OCI-LY3 (cell line): ENCODE measurements around the gene PKHD1.

Experiments used
- H2AFZ ChIP-seq: fragments of 200-600, 300-600 bp; shearing (Covaris generic); 2 replicates; pipeline ENCODE4 v1.6.0; 2014; ENCODE audit warnings: antibody characterized with exemption, low read depth, low read length
- H3K27ac ChIP-seq: fragments of 200-600, 300-600 bp; sonication (generic); 2 replicates; pipeline ENCODE4 v1.5.1; 2014; ENCODE audit warnings: mild to moderate bottlenecking, low read length, moderate library complexity, mixed read lengths
- H3K27me3 ChIP-seq: fragments of 200-600, 300-600 bp; sonication (generic); 2 replicates; pipeline ENCODE4 v1.6.1; 2014; ENCODE audit warnings: low read depth, low read length, mixed read lengths
- H3K36me3 ChIP-seq: fragments of 200-600, 300-600 bp; sonication (generic); replicated peaks from 2 replicates; pipeline ENCODE3; 2014; ENCODE audit warnings: low read depth, low read length, mixed read lengths
- H3K4me1 ChIP-seq: fragments of 300-600, 200-600 bp; sonication (generic); 2 replicates; pipeline ENCODE4 v1.6.1; 2014; ENCODE audit warnings: low read length, mixed read lengths
- H3K4me2 ChIP-seq: fragments of 200-600, 300-600 bp; sonication (generic); 2 replicates; pipeline ENCODE4 v1.6.1; 2014; ENCODE audit warnings: low read length, mixed read lengths
- H3K4me3 ChIP-seq: fragments of 300-600, 200-600 bp; sonication (generic); 2 replicates; pipeline ENCODE4 v1.5.1; 2014; ENCODE audit warnings: antibody characterized with exemption, mild to moderate bottlenecking, low read length, moderate library complexity
- H3K79me2 ChIP-seq: fragments of 300-600, 200-600 bp; shearing (Covaris generic); 2 replicates; pipeline ENCODE4 v1.6.1; 2014; ENCODE audit warnings: mild to moderate bottlenecking, low read length, mixed read lengths
- H3K9ac ChIP-seq: fragments of 300-600, 200-600 bp; shearing (Covaris generic); 2 replicates; pipeline ENCODE4 v1.6.0; 2014; ENCODE audit warnings: mild to moderate bottlenecking, low read length, moderate library complexity
- H3K9me3 ChIP-seq: fragments of 200-600, 300-600 bp; shearing (Covaris generic); 2 replicates; pipeline ENCODE4 v1.6.1; 2014; ENCODE audit warnings: low read length, mixed read lengths; ENCODE audit not compliant: insufficient read depth
- H4K20me1 ChIP-seq: fragments of 200-600, 300-600 bp; sonication (generic); 2 replicates; pipeline ENCODE4 v1.6.1; 2016; ENCODE audit warnings: low read length, mixed read lengths; ENCODE audit not compliant: insufficient read depth
- EZH2phosphoT487 ChIP-seq: fragments of 200-600 bp; shearing (Covaris generic); IDR thresholded peaks from 2 replicates; pipeline ENCODE4 v1.6.1; 2018; ENCODE audit warnings: antibody characterized with exemption, mixed run types, low read depth
- TF ChIP-seq, protein P1 (sequence below): fragments of 200-600, 300-600 bp; sonication (generic); IDR thresholded peaks from 2 replicates; pipeline ENCODE4 v1.5.1; 2014; ENCODE audit warnings: antibody characterized with exemption, low read length, low read depth

The PKHD1 gene

DNA sequence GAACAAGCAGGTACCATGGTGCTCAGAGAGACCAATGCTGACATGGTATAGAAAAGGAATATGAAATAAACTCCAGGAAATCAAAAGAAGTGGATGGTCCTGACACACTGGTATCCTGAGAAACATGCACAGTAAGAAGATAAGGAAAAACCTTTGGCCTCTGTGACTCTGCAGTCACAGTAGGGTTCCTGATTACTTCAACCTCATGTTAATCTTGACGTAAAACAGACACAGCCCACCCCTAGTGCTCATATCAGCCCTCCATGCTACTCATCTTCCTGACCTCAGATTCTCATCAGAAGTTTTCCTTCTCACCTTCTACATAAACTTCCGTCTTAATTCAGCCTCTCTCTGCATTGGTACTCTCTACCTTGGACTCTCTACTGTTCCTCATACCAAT, 240.9 kb downstream of the PKHD1 start:
- Histone ChIP-seq H3K9ac (no peak overlapping the region), H3K4me2 (no peak overlapping the region), H3K27ac (no peak overlapping the region), H3K4me1 (no peaks in the 10 kb centered on the region), H3K79me2 (no peaks in the 10 kb centered on the region), H3K9me3 (no peaks in the 10 kb centered on the region), H3K4me3 (no peak overlapping the region), H3K36me3 (no peaks in the 10 kb centered on the region), H3K27me3 (peaks cover 11% of the 10 kb centered on the region; the same call in 1 of the 2 replicates), H2AFZ (no peak overlapping the region), H4K20me1 (no peaks in the 10 kb centered on the region)
- TF ChIP-seq EZH2phosphoT487, result no peak
- TF ChIP-seq, protein P1, sequence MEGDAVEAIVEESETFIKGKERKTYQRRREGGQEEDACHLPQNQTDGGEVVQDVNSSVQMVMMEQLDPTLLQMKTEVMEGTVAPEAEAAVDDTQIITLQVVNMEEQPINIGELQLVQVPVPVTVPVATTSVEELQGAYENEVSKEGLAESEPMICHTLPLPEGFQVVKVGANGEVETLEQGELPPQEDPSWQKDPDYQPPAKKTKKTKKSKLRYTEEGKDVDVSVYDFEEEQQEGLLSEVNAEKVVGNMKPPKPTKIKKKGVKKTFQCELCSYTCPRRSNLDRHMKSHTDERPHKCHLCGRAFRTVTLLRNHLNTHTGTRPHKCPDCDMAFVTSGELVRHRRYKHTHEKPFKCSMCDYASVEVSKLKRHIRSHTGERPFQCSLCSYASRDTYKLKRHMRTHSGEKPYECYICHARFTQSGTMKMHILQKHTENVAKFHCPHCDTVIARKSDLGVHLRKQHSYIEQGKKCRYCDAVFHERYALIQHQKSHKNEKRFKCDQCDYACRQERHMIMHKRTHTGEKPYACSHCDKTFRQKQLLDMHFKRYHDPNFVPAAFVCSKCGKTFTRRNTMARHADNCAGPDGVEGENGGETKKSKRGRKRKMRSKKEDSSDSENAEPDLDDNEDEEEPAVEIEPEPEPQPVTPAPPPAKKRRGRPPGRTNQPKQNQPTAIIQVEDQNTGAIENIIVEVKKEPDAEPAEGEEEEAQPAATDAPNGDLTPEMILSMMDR, result no peak

DNA sequence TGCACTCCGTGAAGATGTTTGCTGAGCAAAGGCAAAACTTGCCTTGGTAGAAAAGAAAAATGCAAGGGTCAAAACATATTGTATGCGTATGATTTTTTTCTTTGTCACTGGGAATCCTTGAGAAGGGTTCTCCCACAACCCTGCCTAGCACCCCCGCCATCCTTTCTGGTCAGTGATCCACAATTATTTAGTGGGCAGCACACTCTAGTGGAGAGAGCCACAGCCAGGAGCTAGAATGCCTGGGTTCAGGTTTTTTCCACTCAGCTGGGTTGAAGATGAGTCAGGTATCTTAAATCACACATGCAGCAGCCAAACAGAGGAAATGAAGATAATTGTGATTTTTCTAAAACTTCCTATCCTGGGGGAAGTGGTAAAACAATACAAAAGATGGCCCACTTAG, 243.1 kb downstream of the PKHD1 start:
- Histone ChIP-seq H3K4me3 (no peak overlapping the region), H3K27ac (no peak overlapping the region), H3K9me3 (no peaks in the 10 kb centered on the region), H3K36me3 (no peaks in the 10 kb centered on the region), H2AFZ (no peak overlapping the region), H4K20me1 (no peaks in the 10 kb centered on the region), H3K4me1 (no peaks in the 10 kb centered on the region), H3K27me3 (peaks cover 17% of the 10 kb centered on the region; the same call in 1 of the 2 replicates), H3K79me2 (no peaks in the 10 kb centered on the region), H3K4me2 (no peak overlapping the region), H3K9ac (no peak overlapping the region)
- no peak for TF ChIP-seq EZH2phosphoT487
- TF ChIP-seq, protein P1, result peak; percentile 67

DNA sequence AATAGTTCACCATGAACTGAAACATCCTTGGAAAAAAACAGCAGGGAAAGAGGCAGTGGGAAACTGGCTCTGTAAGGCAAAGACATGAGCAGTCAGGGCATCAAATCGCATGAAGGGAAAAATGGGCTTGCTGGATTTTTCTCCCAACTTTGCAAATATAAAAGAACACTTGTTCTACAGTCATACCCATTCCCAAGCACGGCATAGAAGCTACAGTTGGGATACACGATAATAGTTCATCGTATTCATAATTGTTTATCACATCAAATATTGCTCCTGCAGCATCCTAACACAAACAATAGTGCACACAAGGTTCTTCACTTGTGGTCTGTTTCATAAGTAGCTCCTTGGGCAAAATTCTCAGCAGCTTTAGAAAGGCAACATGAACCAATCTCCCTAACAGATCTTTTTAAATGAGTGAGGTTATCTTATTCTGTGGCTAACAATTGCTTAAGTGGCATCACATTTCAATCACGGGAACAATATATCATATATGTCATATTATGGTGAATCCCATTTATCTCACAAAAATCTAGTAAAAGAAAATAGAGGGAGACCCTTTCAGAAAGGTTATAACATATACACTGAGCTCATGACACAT, 243.9 kb downstream of the PKHD1 start:
- Histone ChIP-seq H3K4me1 (no peaks in the 10 kb centered on the region), H4K20me1 (no peaks in the 10 kb centered on the region), H3K36me3 (no peaks in the 10 kb centered on the region), H2AFZ (no peak overlapping the region), H3K4me3 (no peak overlapping the region), H3K4me2 (no peak overlapping the region), H3K9me3 (no peaks in the 10 kb centered on the region), H3K9ac (no peak overlapping the region), H3K27ac (no peak overlapping the region), H3K79me2 (no peaks in the 10 kb centered on the region), H3K27me3 (peaks cover 17% of the 10 kb centered on the region; the same call in 1 of the 2 replicates)
- TF ChIP-seq, protein P1, result no peak
- no peak for TF ChIP-seq EZH2phosphoT487

DNA sequence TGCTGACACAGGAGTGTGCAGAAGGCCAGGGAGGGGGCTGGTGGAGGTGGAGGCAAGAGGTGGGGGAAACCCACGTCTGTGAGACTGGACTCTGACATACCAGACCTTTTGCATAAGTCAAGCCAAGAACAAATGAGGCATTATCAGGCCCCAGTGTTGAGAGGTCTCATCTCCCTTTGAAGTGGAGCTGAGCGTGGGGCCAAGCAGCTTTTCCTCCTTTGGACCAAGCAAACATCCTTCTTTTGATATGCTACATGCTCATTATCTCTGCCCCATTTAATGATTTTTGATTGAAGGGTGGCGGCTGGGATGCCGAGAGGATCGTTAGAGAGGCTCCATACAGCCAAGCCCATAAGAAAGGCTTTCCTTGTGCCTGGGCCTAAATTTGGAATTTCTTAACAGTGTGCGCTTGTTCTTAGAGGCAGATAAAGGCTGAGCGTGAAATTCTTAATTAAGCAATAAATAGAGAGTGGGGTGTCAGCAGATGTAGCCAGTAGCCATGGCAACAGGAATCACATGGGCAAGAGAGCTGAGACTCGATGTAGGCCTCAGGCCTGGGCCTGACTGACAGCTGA, 244.5 kb downstream of the PKHD1 start:
- TF ChIP-seq, protein P1, result no peak
- TF ChIP-seq EZH2phosphoT487, result no peak
- Histone ChIP-seq H3K4me2 (no peak overlapping the region), H3K4me3 (no peak overlapping the region), H3K9ac (no peak overlapping the region), H3K27ac (no peak overlapping the region), H4K20me1 (no peaks in the 10 kb centered on the region), H2AFZ (no peak overlapping the region), H3K4me1 (no peaks in the 10 kb centered on the region), H3K79me2 (no peaks in the 10 kb centered on the region), H3K27me3 (peaks cover 17% of the 10 kb centered on the region; the same call in 1 of the 2 replicates), H3K36me3 (no peaks in the 10 kb centered on the region), H3K9me3 (no peaks in the 10 kb centered on the region)
